Upper lobe of left lung (tissue), 4 donors: Measurements from ENCODE around the gene PCDH12.

Source experiments
- CTCF ChIP-seq, 6 experiments: fragments of 450-650 bp in 4 of 6; fragments of 200-600 bp in 2 of 6; sonication (generic) in 2 of 6; IDR thresholded peaks; one replicate each; pipeline ENCODE4 v1.5.1; 2016 to 2019; ENCODE audit warnings: antibody characterized with exemption in 6 of 6
- EP300 ChIP-seq, 4 donors: sonication (generic); formaldehyde crosslinking; IDR thresholded peaks; one replicate each; pipeline ENCODE4 v1.5.1; 2017; ENCODE audit warnings: antibody characterized with exemption in 4 of 4, control low read depth in 2 of 4
- POLR2A ChIP-seq, 4 donors: fragments of 450-650 bp; IDR thresholded peaks; one replicate each; pipeline ENCODE4 v1.5.1; 2016 to 2017; ENCODE audit warnings: antibody characterized with exemption in 4 of 4, mild to moderate bottlenecking in 2 of 4
- POLR2AphosphoS5 ChIP-seq, 2 donors: sonication (generic); formaldehyde crosslinking; IDR thresholded peaks; one replicate each; pipeline ENCODE4 v1.5.1; 2017; ENCODE audit warnings: antibody characterized with exemption in 2 of 2

GRCh38 chr5:141942185-141942857 is 15.7 kb downstream of the PCDH12 start:
- TF ChIP-seq CTCF (IDR thresholded peaks at IDR 0.05) (no peak), POLR2AphosphoS5 (IDR thresholded peaks at IDR 0.05) (no peak), POLR2A (IDR thresholded peaks at IDR 0.05) (no peak), EP300 (IDR thresholded peaks at IDR 0.05) (no peak)
